Ishikawa (cell line): ENCODE results near the gene CCDC69.

ENCODE experiments used
- CEBPB ChIP-seq: IDR thresholded peaks from 2 replicates; pipeline ENCODE4 v1.6.1; 2012
- CREB1 ChIP-seq: IDR thresholded peaks from 2 replicates; pipeline ENCODE4 v1.6.1; 2012; ENCODE audit warnings: low read depth
- EGR1 ChIP-seq: IDR thresholded peaks from 2 replicates; pipeline ENCODE4 v1.6.1; 2012
- EP300 ChIP-seq: IDR thresholded peaks from 2 replicates; pipeline ENCODE4 v1.6.1; 2012; ENCODE audit warnings: borderline replicate concordance
- FOXM1 ChIP-seq: IDR thresholded peaks from 2 replicates; pipeline ENCODE4 v1.6.1; 2012; ENCODE audit warnings: low read depth, borderline replicate concordance
- MAX ChIP-seq: IDR thresholded peaks from 2 replicates; pipeline ENCODE4 v1.6.1; 2012
- NFIC ChIP-seq: IDR thresholded peaks from 2 replicates; pipeline ENCODE4 v1.6.1; 2012
- RAD21 ChIP-seq: IDR thresholded peaks from 2 replicates; pipeline ENCODE4 v1.6.1; 2012; ENCODE audit warnings: low read depth
- REST ChIP-seq: IDR thresholded peaks from 2 replicates; pipeline ENCODE4 v1.6.1; 2012; ENCODE audit warnings: low read depth, mild to moderate bottlenecking
- TAF1 ChIP-seq: IDR thresholded peaks from 2 replicates; pipeline ENCODE4 v1.6.1; 2012; ENCODE audit warnings: low read depth, mild to moderate bottlenecking
- TCF12 ChIP-seq: IDR thresholded peaks from 2 replicates; pipeline ENCODE4 v1.6.1; 2012; ENCODE audit warnings: low read depth
- TEAD4 ChIP-seq: IDR thresholded peaks from 2 replicates; pipeline ENCODE4 v1.6.1; 2012
- YY1 ChIP-seq: IDR thresholded peaks from 2 replicates; pipeline ENCODE4 v1.6.1; 2012; ENCODE audit warnings: low read depth
- ZBTB7A ChIP-seq: IDR thresholded peaks from 2 replicates; pipeline ENCODE4 v1.6.1; 2012; ENCODE audit warnings: low read depth
- TF ChIP-seq, protein P1 (sequence below): IDR thresholded peaks from 2 replicates; pipeline ENCODE4 v1.6.1; 2012

The CCDC69 gene

DNA sequence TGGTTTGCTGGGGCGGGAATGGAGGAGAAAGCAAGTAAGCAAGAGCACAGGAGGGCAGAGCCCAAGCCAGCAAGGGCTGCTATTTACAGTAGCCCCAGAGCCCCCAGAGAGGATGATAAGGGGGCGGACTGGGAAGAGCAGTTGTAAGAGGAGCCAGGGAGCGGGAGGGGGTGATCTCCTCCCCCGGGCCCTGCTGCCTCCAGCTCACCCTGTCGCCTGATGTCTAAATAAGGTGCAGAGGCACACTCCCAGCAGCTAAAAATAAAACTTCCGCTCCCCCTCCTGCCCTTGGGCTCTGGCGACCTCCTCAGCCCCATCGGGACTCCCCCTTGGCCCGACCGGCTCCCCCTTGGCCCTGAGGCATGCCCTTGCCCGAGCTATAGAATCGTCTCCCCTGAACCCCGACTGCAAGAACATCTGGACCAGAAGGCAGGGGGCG is 14.4 kb upstream of the CCDC69 start:
- TF ChIP-seq, protein P1, sequence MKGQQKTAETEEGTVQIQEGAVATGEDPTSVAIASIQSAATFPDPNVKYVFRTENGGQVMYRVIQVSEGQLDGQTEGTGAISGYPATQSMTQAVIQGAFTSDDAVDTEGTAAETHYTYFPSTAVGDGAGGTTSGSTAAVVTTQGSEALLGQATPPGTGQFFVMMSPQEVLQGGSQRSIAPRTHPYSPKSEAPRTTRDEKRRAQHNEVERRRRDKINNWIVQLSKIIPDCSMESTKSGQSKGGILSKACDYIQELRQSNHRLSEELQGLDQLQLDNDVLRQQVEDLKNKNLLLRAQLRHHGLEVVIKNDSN, result no peak
- TF ChIP-seq RAD21, result no peak
- TF ChIP-seq MAX, result no peak
- TF ChIP-seq NFIC, result no peak
- no peak for TF ChIP-seq TEAD4
- TF ChIP-seq EGR1, result no peak
- no peak for TF ChIP-seq YY1
- no peak for TF ChIP-seq ZBTB7A
- no peak for TF ChIP-seq TCF12
- TF ChIP-seq EP300, result no peak
- TF ChIP-seq FOXM1, result no peak
- no peak for TF ChIP-seq TAF1
- no peak for TF ChIP-seq CREB1
- no peak for TF ChIP-seq REST
- no peak for TF ChIP-seq CEBPB

DNA sequence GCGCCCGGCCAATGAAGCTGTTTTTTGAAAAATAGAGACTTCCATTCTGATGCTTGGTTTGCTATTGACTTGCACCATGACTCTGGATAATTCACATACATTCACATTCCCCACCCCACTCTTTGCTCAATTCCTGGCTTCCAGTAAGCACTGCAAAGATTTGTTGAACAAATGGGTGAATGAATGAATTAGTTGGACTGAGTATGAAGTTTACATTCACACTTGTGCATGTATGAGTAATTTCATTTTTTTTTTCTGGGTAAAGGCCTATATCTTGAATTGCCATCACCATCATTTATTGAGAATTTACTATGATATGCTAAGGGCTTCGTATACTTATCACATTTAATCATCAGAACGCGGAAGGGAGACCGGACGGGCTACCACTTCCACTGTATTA is 13.8 kb upstream of the CCDC69 start:
- TF ChIP-seq MAX (no peak), YY1 (no peak), TCF12 (no peak), ZBTB7A (no peak), CEBPB (no peak), EGR1 (no peak), EP300 (no peak), CREB1 (no peak), TAF1 (no peak), RAD21 (no peak), TEAD4 (no peak), FOXM1 (no peak), NFIC (no peak), REST (no peak)
- TF ChIP-seq, protein P1, result no peak

- TF ChIP-seq EP300 (no peak), CEBPB (no peak), MAX (no peak), FOXM1 (no peak), NFIC (no peak), ZBTB7A (no peak), TCF12 (no peak), CREB1 (no peak), REST (no peak), RAD21 (no peak), EGR1 (no peak), TAF1 (no peak), YY1 (no peak), TEAD4 (no peak)
- TF ChIP-seq, protein P1, result no peak
These were observed 13.0 kb upstream of the CCDC69 start for GRCh38 chr5:151236888-151237287.
